Spleen (tissue), 11 donors: ENCODE measurements around the gene IGF2BP1. TPM values are rescaled to one million over a fixed set of nuclear protein-coding genes. Genes with fewer than 3 reads are reported as not detected.
"Not testable (repeated sequence)": the region's sequence is repeated elsewhere in the genome, so short reads cannot be mapped to it uniquely, and the experiment has no call there.

Experiments
- DNase-seq: peaks from one replicate; pipeline ENCODE4 v3.0.0-alpha.2; 2020
- H3K27ac ChIP-seq, 8 donors: fragments of 200-600 bp; sonication (generic) in 7 of 8; 1 replicate in 4 of 8; 2 replicates in 4 of 8; pipeline versions ENCODE4 v1.5.0 to v1.8.0; 2016 to 2021; ENCODE audit warnings: inconsistent platforms in 4 of 8, mild to moderate bottlenecking in 4 of 8, moderate library complexity in 1 of 8
- H3K27me3 ChIP-seq, 7 donors: fragments of 200-600 bp; sonication (generic) in 6 of 7; replicated peaks in 1 of 7; 1 replicate in 4 of 7; 2 replicates in 3 of 7; pipeline versions ENCODE4 v1.5.0 to v1.8.0; 2016 to 2021; ENCODE audit warnings: inconsistent platforms in 3 of 7, mild to moderate bottlenecking in 1 of 7
- H3K36me3 ChIP-seq, 6 donors: fragments of 200-600 bp; sonication (generic) in 5 of 6; 1 replicate in 4 of 6; 2 replicates in 2 of 6; pipeline versions ENCODE4 v1.5.0 to v1.8.0; 2016 to 2021; ENCODE audit warnings: inconsistent platforms in 2 of 6
- H3K4me1 ChIP-seq, 6 donors: fragments of 200-600 bp; sonication (generic) in 5 of 6; 1 replicate in 3 of 6; 2 replicates in 3 of 6; pipeline versions ENCODE4 v1.5.0 to v1.8.0; 2016 to 2021; ENCODE audit warnings: inconsistent platforms in 3 of 6
- H3K4me3 ChIP-seq, 8 donors: fragments of 200-600 bp; sonication (generic) in 7 of 8; 1 replicate in 4 of 8; 2 replicates in 4 of 8; pipeline versions ENCODE4 v1.5.0 to v1.8.0; 2016 to 2021; ENCODE audit warnings: inconsistent platforms in 4 of 8, mild to moderate bottlenecking in 4 of 8, moderate library complexity in 2 of 8
- H3K9me3 ChIP-seq, 8 donors: fragments of 200-600 bp; sonication (generic) in 7 of 8; 1 replicate in 4 of 8; 2 replicates in 4 of 8; pipeline versions ENCODE4 v1.5.0 to v1.8.0; 2016 to 2021; ENCODE audit warnings: inconsistent platforms in 4 of 8
- CTCF ChIP-seq, 11 experiments: fragments of 200-600 bp in 7 of 11; fragments of 450-650 bp in 4 of 11; sonication (generic) in 4 of 11; IDR thresholded peaks in 8 of 11; conservative IDR thresholded peaks in 3 of 11; 1 replicate in 7 of 11; 2 replicates in 4 of 11; pipeline versions ENCODE4 v1.4.0 to v1.8.0; 2016 to 2021; ENCODE audit warnings: antibody characterized with exemption in 11 of 11, inconsistent platforms in 4 of 11, mild to moderate bottlenecking in 1 of 11
- POLR2A ChIP-seq, 3 donors: fragments of 450-650 bp; IDR thresholded peaks; one replicate each; pipeline ENCODE4 v1.5.1; 2017; ENCODE audit warnings: antibody characterized with exemption in 3 of 3, mild to moderate bottlenecking in 1 of 3
- POLR2AphosphoS5 ChIP-seq, 3 donors: sonication (generic); formaldehyde crosslinking; IDR thresholded peaks; one replicate each; pipeline ENCODE4 v1.5.1; 2017; ENCODE audit warnings: antibody characterized with exemption in 3 of 3
- WGBS, 5 donors: extraction: QIAGEN DNeasy Blood & Tissue Kit in 3 of 5; methylation state at CpG; one replicate each; pipeline versions ENCODE4 v1.1.5 to v1.1.7; 2013 to 2018; 5-methylcytosine and 5-hydroxymethylcytosine counted together
- intact Hi-C: fragments of 100-400 bp; cut with DNase I; formaldehyde crosslinking; loops from one replicate; pipeline ENCODE4 v1.15.0; 2023; ENCODE audit warnings: low total_unique reads
- polyA plus RNA-seq, 3 donors: library from polyadenylated mRNA; stranded (reverse); fragments of 200-250 nt; gene quantifications; one replicate each; pipeline ENCODE4 v1.2.1, GENCODE V29; 2013
- total RNA-seq, 7 donors: library from RNA; depleted of rRNA in 3 of 7; stranded (reverse); fragments of >200 nt in 3 of 7; fragmentation: NEBNext Ultra II Directional in 4 of 7; extraction: Animal tissue kit (Norgen Biotek cat#: 25700) in 4 of 7; gene quantifications; one replicate each; pipeline versions ENCODE4 v1.1.0 to v1.2.1, GENCODE V29; 2016 to 2021
- donor health status: healthy with polysubstance abuse.
- donor health status: DM: no; HTN: no; CAD: no; lungs with moderate emphysema.
- donor health status: DM: no; HTN: no; CAD: no.
- donor health status: Bipolar disorder and iron deficiency.
- donor health status: healthy.
- donor health status: DM: no; HTN: no; CAD: no.
- donor health status: DM: yes; HTN: yes; CAD: no.

IGF2BP1 gene
- total and polyA plus RNA-seq, 10 donors = 0.17 TPM; not detected in 9

- Histone ChIP-seq H3K4me3 (no peak overlapping the region), H3K27ac (no peak overlapping the region), H3K36me3 (no peaks in the 10 kb centered on the region), H3K27me3 (peaks cover 12 to 100% (median 72%) of the 10 kb centered on the region in 7 donors), H3K4me1 (peaks cover 0 to 5% (median 0%) of the 10 kb centered on the region in 6 donors), H3K9me3 (no peaks in the 10 kb centered on the region)
- TF ChIP-seq POLR2AphosphoS5 (IDR thresholded peaks at IDR 0.05) = no peak
- no peak for TF ChIP-seq POLR2A (IDR thresholded peaks at IDR 0.05)
- TF ChIP-seq CTCF (IDR thresholded peaks at IDR 0.05 in 8 of 11, conservative IDR thresholded peaks at IDR 0.05 in 3 of 11) = no peak
- intact Hi-C loops = no loop called here
- 69 to 87% (median 78%) methylated on average over 2 of the region's 2 CpGs for WGBS, 5 donors
- DNase-seq = no peak
Measured at GRCh38 chr17:49005140-49005539, 8.0 kb downstream of the IGF2BP1 start.

- H3K4me3 ChIP-seq, H3K4me1 ChIP-seq, H3K27ac ChIP-seq, H3K9me3 ChIP-seq, DNase-seq, intact Hi-C loops, H3K36me3 ChIP-seq: not testable (repeated sequence)
- 89 to 97% (median 92%) methylated on average over 5 of the region's 5 CpGs for WGBS, 5 donors
- peaks cover 0 to 100% (median 65%) of the 10 kb centered on the region in 7 donors for H3K27me3 ChIP-seq
Measured at GRCh38 chr17:49008908-49009307, 11.7 kb downstream of the IGF2BP1 start.

- TF ChIP-seq POLR2A (IDR thresholded peaks at IDR 0.05) (no peak), POLR2AphosphoS5 (IDR thresholded peaks at IDR 0.05) (no peak), CTCF (IDR thresholded peaks at IDR 0.05 in 8 of 11, conservative IDR thresholded peaks at IDR 0.05 in 3 of 11) (no peak)
- intact Hi-C loops = no loop called here
- Histone ChIP-seq H3K9me3 (no peaks in the 10 kb centered on the region), H3K27ac (no peak overlapping the region), H3K4me1 (peaks cover 0 to 9% (median 0%) of the 10 kb centered on the region in 6 donors), H3K4me3 (no peak overlapping the region), H3K36me3 (no peaks in the 10 kb centered on the region), H3K27me3 (peaks cover 0 to 100% (median 65%) of the 10 kb centered on the region in 7 donors)
- no peak for DNase-seq
- 60 to 82% (median 67%) methylated on average over 8 to 9 of the region's 9 CpGs for whole genome bisulfite sequencing, 5 donors
Measured at GRCh38 chr17:49012769-49013255, 15.6 kb downstream of the IGF2BP1 start.

- no peak overlapping the region for H3K4me3 ChIP-seq
- no peak for DNase-seq
- H3K27me3 ChIP-seq = peaks cover 0 to 100% (median 68%) of the 10 kb centered on the region in 7 donors
- no peak overlapping the region for H3K27ac ChIP-seq
- TF ChIP-seq POLR2AphosphoS5 (IDR thresholded peaks at IDR 0.05) = no peak
- TF ChIP-seq CTCF (IDR thresholded peaks at IDR 0.05 in 8 of 11, conservative IDR thresholded peaks at IDR 0.05 in 3 of 11) = no peak
- intact Hi-C loops = no loop called here
- 44 to 61% (median 54%) methylated on average over 34 to 65 of the region's 65 CpGs for WGBS, 5 donors
- H3K9me3 ChIP-seq = no peaks in the 10 kb centered on the region
- peaks cover 0 to 9% (median 0%) of the 10 kb centered on the region in 6 donors for H3K4me1 ChIP-seq
- H3K36me3 ChIP-seq = no peaks in the 10 kb centered on the region
Measured at GRCh38 chr17:49013311-49014213, 16.4 kb downstream of the IGF2BP1 start.
